BE2C (cell line): ENCODE measurements around the gene EVA1C.
A peak's percentile ranks its signal among the peaks of the same experiment; 100 is the strongest.

ENCODE experiments used
- DNase-seq: peaks from one replicate; pipeline ENCODE4 v3.0.0-alpha.2; 2020
- H3K27me3 ChIP-seq: fragments of 250-450 bp; sonication (Bioruptor Pico); 2 replicates; pipeline ENCODE4 v1.5.1; 2020; ENCODE audit warnings: mild to moderate bottlenecking
- H3K36me3 ChIP-seq: fragments of 250-450 bp; sonication (Bioruptor Pico); 2 replicates; pipeline ENCODE4 v1.5.1; 2020; ENCODE audit warnings: mild to moderate bottlenecking
- H3K4me1 ChIP-seq: fragments of 250-450 bp; sonication (Bioruptor Pico); 2 replicates; pipeline ENCODE4 v1.5.1; 2020
- H3K4me3 ChIP-seq: 2 replicates; pipeline ENCODE4 v1.5.1; 2011; ENCODE audit warnings: low read depth, low read length
- H3K9me3 ChIP-seq: fragments of 250-450 bp; sonication (Bioruptor Pico); 2 replicates; pipeline ENCODE4 v1.5.1; 2020
- CTCF ChIP-seq: IDR thresholded peaks from 2 replicates; pipeline ENCODE4 v1.5.1; 2012; ENCODE audit warnings: mild to moderate bottlenecking, low read depth, low read length

EVA1C gene

GRCh38 chr21:32411350-32412161 lies 950 bp upstream of the EVA1C start:
- Histone ChIP-seq H3K4me1 (no peaks in the 10 kb centered on the region), H3K4me3 (peak overlapping the region; percentile 36), H3K9me3 (no peaks in the 10 kb centered on the region), H3K27me3 (peaks cover 47% of the 10 kb centered on the region), H3K36me3 (no peaks in the 10 kb centered on the region)
- no peak for TF ChIP-seq CTCF
- DNase-seq: no peak

GRCh38 chr21:32413015-32413504 lies 554 bp downstream of the EVA1C start:
- Histone ChIP-seq H3K9me3 (no peaks in the 10 kb centered on the region), H3K4me3 (no peak overlapping the region), H3K4me1 (no peaks in the 10 kb centered on the region), H3K36me3 (no peaks in the 10 kb centered on the region), H3K27me3 (peaks cover 47% of the 10 kb centered on the region)
- TF ChIP-seq CTCF: no peak
- no peak for DNase-seq

GRCh38 chr21:32413697-32414578 lies 1.4 kb downstream of the EVA1C start:
- Histone ChIP-seq H3K4me1 (no peaks in the 10 kb centered on the region), H3K36me3 (no peaks in the 10 kb centered on the region), H3K27me3 (peaks cover 47% of the 10 kb centered on the region), H3K9me3 (no peaks in the 10 kb centered on the region), H3K4me3 (no peak overlapping the region)
- no peak for TF ChIP-seq CTCF
- DNase-seq: no peak

- Histone ChIP-seq H3K27me3 (peaks cover 46% of the 10 kb centered on the region), H3K4me3 (no peak overlapping the region)
- peak; percentile 34 for TF ChIP-seq CTCF
These were observed 2.3 kb downstream of the EVA1C start for GRCh38 chr21:32414579-32415358.

GRCh38 chr21:32415451-32416398 lies 3.2 kb downstream of the EVA1C start:
- H3K9me3 ChIP-seq: no peaks in the 10 kb centered on the region
- no peak for DNase-seq
- H3K4me3 ChIP-seq: no peak overlapping the region
- H3K4me1 ChIP-seq: no peaks in the 10 kb centered on the region
- H3K27me3 ChIP-seq: peaks cover 37% of the 10 kb centered on the region
- no peaks in the 10 kb centered on the region for H3K36me3 ChIP-seq
- no peak for TF ChIP-seq CTCF

More at GRCh38 chr21:32414579-32415358, 2.3 kb downstream of the EVA1C start:
- H3K4me1 ChIP-seq: no peaks in the 10 kb centered on the region
- no peaks in the 10 kb centered on the region for H3K36me3 ChIP-seq
- no peaks in the 10 kb centered on the region for H3K9me3 ChIP-seq
- DNase-seq: no peak
